HG03520 (cell line): ENCODE results near the gene STARD10.

ENCODE experiments used
- ATAC-seq: cut with Tn5 transposase; IDR thresholded peaks from one replicate; pipeline ENCODE4 v1.9.1; 2021; ENCODE audit warnings: mild to moderate bottlenecking, moderate library complexity; ENCODE audit not compliant: unreplicated experiment

Gene STARD10

DNA sequence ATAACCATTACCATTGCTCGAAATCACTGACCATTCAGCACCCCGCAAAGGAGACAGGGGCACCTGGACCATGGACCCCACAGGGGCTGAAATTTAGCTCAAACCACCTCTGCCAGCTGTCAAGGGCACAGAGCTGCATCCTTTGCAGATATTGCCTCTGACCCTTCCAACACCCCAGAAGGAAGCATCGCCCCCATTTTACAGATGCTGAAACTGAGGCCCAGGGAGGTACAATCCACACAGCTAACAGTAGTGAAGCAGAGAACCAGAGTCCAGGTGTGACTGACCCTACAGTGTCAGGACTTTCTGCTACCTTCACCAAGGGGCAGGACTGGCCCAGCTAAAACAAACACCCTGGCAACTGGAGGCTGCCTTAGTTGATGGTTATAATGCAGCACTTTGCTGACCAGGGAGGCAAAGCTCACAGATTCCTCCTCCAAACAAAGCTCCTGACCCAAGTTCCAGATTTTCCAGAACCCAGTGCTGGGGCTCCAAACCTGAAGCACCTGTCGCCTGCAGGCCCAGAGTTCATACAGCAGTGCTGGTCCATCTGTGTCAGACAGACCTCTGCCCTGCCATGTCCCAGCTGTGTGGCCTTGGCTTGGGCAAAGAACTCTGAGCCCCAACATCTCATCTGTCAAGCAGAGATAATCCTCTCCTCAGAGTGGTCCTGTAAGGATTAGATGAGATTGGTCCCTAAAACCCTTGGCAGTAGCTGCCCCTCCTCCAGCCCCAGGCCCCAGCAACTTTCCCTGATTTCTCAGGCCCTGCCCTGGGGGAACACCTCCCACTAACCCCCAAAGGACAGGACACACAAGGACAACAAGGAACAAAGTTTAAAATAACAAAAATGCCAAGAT lies 26.4 kb downstream of the STARD10 start:
- no peak for ATAC-seq

DNA sequence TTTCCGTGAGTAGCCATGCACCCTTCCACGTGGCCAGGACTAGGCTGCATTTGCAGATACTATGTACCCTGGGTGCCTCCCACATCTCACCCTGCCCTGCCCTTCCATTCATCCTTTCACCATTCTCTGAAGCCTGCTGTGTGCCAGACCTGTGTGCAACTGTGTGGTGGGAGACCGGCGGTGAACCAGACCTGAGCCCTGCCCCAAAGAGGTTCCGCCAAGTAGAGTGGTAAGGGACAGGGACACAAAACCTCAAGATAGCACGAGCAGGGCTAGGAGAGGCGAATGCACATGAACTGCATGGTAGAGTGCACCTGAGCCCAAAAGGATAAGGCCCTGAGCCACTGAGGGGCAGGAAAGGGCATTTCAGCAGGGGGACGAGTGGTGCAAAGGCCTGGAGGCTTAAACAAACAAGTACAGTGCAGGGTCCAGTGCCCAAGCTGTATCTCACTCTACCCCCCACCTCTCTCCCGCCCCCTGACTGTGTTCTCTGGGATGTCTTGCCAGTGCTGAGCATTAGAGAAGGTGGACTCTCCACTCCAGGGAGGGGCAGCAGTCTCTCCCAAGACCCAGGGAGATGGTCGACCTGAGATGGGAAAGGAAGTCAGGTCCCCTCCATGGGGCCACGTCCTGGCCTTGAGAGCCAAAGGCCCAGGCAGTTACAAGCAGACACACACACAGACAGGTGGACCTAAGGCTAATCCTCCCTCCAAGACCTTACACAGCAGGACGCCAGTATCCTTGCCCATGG lies 27.5 kb downstream of the STARD10 start:
- no peak for ATAC-seq

DNA sequence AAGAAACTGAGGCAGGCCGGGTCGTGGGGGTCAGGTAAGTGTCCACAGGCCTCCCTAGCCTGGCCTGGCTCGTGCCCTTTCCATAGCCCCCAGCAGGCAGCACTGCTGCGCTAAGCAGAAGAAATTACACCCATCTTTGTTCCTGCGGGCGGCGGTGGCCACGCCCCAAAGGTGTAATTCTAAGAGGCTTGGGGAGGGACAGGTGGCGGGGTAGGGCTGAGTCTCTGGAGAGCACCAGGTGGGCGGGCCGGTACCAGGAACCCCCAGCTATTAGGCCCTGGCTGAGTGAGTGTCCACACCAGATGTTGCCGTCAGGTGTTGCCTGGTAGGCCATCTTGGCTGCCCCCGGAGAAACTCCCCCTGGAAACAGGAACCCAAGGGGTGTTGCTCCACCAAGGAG lies 29.3 kb downstream of the STARD10 start:
- no peak for ATAC-seq

DNA sequence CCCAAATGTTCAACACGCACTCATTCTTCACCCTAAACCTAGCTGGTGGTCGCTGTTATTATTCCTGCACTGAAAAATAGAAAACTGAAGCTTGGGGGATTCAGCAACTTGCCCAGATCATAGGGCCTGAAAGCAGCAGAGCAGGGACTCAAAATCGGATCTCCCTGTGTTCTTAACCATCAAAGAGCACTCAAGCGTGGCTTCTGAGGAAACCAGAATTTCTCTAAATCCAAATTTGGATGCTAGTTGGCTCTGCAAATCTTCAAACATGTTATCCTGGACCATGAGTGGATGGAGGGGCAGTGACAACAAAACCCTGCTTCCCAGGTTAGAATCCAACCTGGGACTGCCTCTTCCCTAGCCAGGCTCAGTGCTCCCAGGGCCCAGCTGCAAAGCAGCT lies 30.0 kb downstream of the STARD10 start:
- no peak for ATAC-seq

DNA sequence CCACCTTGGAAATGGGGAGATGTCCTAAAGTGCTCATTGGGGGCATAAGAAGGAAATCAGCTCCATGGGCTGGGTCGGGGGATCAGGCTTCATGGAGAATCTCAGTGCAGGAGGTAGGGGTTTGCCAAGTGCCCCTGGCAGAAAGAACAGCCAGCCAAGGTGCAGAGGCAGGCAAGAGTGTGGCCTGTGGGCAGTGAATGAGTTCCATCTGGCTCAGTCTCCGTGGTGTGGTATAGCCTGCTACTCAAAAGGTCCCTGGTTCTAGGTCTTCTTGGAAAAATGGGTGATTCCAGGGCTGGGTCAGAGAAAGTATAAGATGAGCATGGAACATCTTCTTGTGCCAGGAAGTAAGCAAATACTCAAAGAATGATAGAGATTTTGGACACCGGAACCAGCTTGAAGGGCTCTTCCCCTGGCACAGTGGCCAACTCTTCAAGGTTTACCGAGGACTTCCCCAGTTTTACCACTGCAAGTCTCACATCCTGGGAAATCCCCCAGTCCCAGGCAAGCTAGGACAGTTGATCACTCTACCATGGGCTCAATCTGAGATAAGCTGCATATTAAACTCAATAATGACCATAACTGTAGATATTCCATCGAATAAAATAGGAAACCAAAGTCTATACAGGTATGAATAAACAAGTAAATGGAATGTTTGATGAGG lies 31.1 kb downstream of the STARD10 start:
- ATAC-seq, result no peak

DNA sequence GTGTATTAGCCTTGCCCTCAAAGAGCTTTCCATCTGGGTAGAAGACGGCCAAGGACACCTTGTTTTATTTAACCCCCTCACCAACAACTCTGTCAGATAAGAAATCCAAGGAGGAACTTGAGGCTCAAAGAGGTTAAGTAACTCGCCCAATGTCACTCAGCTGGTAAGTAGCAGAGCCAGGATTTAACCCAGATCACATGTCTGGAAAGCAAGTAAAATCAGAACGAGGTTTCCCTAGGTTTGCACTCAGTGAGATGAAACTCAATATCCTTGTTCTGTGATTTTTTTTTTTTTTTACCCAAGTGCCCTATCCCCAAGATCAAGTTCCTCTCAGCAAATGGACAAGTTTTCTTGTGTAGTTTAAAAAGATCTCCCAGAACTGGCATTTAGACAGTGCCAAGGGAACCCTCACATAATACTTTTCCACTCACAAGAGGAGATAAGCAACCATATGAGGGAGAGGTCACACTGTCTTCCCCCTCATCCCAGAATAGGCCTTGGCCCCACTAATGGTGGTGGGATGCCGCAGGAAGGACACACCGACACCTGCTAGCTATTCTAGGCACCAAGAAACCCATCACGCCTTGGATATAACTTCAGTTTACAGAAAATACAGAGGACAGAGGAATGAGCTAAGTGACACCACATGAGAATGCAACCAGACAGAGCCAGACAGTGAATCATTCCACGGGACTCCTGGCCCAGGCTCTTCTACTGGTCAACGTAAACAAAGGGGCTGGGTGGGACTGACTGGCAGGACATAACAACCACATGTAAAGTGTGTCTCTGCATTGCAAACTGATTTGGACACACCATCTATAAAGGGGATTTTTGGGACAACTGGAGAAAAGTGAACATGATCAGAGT lies 33.1 kb downstream of the STARD10 start:
- no peak for ATAC-seq

DNA sequence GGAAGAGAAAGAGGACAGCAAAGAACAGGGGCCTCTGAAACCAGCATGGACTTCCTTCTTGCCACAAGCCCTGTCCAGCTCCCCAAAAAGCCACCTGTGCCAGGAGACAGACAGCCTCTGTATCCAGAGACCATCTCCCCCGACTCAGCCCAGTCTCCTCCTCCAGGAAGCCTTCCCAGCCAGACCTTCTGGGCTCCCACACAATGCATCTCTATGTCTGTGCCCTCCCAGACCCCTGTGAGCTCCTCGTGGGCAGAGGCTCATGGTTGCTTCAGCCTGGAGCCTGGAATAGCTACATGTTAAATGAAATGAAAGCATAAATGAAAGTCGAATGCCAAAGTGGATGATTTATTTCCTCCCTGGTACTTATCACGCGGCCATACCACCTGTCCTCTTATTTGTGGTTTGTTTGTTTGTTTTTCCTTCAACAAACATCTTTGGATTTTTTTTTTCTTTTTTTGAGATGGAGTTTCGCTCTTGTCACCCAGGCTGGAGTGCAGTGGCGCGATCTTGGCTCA lies 34.3 kb downstream of the STARD10 start:
- no peak for ATAC-seq

DNA sequence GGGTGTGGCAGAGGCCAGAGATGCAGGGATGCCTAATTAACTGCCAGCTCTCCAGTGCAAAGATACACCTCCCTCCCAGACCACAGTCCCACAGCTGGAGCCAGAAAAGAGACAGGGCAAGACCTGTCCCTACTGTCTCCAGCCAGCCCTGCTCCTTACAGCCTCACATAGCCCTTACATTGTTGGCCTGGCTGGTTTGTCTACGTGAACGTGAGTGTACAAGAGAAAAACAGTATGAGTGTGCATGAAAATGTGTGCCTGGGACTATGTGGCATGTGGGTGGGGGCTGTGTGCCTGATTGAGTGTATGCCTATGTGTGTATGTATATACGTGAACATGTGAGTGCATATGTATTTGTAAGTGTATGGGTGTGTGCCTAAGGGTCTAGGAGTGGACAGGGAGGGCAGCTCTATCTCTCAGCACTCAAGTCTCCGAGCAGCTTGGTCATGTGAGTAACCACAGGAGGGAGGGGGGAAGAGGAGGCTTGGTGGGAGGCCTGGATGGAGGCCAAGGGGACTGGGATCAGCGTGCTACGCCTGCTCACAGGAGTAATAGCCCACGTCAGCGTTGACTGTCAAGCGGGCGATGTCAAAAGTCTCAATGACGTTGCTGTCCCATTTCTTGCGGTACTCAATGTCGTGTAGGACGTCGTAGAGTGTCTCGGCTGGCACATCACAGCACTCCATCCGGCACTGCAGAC lies 35.0 kb downstream of the STARD10 start:
- no peak for ATAC-seq

DNA sequence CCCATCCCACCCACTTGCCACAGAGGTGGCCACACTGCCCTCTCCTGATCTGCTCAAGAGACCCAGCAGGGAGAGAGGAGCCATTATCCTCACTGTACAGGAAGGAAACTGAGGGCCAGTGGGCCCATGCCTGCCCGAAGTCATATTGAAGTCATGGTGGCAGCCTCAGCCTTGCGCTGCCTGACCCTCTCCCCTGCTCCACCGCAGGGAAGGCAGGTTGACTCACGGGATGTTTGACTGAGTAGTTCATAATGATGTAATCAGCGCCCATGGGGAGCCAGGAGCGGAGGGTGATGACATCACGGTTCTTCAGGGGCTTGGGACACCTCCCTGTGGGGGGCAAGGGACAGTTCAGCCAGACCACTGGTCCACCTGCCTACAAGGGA lies 35.5 kb downstream of the STARD10 start:
- no peak for ATAC-seq

DNA sequence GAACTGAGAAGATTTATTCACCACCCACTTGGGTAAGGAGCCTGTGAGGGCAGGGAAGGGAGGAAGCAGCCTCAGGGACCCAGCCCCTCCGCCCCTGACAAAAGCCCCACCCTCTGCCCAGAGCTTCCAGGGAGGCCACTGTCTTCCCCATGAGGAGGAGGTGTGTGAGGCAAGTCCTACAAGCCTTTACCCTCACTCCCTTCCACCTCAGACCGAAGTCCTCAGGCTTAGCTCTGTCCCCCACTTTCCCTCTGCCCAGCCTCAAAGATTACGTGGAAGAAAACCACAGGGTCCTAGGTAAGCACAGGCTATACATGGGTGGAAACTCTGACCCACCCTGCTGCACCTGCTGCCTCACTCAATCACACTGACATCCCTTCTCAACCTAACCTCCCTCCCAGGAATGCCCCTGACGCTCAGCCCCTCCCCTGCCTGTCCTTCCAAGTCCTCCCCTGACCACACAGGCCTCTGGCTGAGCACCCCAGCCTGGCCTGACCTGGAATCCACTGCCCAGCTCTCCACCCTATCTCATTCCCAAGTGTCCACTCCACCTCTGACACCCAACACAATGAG lies 38.0 kb downstream of the STARD10 start:
- no peak for ATAC-seq

DNA sequence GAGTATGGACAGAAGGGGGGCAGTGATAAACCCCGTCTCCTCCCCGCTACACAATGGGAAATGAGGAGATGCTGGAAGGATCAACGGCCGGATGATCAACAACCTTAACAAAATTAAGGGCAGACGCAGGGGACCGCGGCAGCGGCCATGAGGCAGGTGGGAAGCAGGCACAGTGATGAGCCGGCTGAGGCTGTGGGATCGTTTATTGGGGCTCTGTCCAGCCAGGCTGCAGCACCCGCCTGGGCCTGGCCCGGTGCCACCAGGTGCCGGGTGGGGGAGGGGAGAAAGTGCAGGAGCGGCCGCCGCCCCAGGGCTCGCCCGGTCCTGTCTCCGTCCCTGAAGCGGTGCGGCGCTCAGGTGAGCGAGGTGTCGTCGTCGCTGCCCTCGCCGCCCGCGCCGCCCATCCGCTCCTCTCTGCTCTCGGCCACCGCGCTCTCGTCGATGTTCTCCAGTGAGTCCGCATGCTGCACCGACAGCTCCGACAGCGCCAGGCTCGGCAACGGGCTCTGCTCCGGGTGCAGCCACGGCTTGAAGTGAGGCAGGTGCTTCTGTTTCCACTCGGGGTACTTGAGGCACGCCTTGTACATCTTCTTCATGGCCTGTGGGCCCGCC lies 39.2 kb downstream of the STARD10 start:
- no peak for ATAC-seq

DNA sequence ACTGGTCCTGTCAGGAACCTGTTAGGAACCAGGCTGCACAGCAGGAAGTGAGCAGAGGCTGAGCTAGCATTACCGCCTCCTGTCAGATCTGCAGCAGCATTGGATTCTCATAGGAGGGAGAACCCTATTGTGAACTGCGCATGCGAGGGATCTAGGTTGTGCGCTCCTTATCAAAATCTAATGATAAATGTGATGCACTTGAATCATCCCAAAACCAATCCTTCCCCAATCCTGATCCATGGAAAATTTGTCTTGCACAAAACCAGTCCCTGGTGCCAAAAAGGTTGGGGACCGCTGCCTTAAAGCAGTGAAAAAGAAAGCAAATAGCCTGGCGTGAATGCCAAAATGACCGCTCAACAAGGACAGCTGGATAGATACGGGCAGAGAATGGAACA lies 39.7 kb downstream of the STARD10 start:
- ATAC-seq, result no peak

DNA sequence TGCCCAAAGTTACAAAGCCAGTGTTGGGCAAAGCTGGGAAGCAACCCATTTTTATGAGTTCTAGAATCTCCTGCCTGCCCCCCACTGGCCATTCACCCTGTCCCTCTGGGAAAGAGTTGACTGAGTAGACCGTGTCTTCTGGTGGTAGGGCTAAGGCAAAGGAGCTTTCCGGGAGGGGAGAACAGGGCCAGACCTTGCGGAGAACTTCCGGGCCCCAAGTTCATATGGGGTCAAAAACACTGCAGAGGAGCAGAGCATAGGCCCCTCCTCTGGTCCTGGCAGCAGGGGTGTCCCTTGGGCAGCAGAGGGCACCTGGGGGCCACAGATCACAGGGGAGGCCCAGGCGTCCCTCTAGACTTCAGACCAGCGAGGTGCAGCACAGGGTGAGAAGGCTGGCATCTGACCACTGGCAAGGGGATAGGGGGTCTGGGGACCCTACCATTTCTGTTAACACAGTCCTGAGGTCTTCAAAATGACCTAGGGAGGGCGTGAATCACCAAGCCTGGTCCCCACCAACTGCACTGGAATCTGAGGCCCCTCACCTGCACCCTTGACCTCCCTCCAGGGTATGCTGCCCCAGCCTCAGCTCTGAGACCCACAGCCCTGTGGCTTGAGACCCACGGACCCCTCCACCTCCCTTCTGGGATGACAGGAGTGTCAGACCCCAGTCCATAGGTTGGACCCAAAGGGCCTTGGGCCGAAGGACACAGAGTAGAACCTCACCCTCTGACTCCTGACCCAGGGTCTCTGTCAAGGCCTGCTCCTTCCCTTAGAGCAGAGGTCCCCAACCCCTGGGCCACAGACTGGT lies 40.3 kb downstream of the STARD10 start:
- no peak for ATAC-seq

DNA sequence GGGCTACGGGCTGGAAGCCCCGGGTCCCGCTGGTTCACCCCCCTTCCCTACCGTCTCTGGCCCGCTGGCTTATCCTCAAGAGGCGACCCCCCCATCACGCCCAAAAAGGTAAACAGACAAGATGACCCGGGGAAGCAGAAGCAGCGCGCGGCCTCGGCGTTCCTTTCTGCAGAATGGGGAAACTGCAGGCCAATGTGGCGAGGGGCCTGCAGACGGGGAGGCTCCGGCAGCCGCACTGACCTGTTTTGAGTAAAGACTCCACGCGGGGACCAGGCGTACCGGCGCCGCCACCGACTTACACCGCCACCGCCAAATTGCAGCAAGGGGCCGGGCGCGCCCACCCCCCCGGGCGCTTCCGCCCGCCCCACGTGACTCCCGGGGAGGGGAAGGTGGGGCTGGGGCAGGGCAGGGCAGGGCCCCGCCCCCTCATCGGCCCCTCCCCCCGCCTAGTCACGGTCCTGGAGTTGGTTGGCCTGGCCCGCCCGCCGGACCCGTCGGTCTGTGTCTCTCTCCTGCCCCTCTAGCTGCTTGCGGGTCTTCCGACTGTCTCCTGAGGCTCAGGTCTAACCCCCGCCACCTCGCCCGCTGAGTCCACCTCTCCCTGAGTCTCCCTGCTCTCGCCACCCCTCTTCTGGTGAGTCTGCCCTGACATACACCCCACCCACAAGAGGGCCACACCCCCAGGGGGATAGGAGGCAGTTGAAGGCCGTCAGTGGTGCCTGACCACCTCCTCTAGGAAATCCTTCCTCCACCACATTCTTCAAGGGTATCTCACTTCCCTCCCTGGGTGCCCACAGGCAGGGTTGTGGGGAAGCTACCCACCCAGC lies 41.5 kb downstream of the STARD10 start, which contains the start of gene ARAP1:
ARAP1 (minus strand) TSS at position 321 of the 827 bp plus-strand sequence. CDS start 25,280 bp downstream, outside the sequence.
- no peak for ATAC-seq

DNA sequence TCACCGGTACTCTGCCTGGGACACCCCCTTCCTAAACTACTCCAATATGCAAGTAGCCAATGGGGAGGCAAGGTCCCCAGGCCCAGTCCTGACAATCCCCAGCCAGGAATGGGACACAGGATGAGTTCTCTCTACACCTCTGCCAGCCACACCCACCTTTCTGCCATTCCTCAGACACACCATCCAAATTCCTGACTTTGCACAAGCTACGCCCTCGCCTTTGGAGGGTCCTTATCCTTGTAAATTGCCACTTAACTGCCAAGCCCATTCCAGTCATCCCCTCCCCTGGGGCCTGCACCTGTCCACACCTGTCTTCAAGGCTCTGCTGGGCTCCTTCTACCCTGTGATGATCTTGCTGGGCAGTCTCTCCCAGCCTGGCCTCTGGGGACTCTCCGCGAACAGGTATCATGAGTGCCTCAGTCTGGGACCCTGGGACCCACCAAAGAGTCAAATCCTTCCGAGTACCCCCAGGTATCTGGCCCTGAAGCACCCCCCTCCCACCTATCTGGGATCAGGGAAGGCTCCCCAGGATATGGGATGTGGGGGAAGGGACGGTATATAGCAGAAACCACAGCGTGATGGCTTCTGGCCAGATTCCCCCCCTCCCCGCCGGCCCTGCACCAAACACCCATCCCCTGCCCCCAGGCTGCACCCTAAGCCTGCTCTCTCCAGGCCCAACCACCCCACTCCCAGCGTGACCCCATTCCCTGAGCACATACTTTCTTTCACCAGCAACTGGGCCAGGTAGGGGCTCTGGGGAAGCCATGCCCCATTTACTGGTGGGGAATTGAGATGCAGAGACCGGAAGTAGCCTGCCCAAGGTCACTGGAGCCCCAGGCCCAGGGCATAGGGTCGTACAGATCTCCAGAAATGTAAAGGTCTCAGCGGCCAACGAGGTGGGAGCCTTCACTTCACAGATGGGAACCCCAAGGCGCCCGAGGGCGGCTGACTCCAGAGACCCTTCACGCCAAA lies 42.4 kb downstream of the STARD10 start:
- no peak for ATAC-seq

DNA sequence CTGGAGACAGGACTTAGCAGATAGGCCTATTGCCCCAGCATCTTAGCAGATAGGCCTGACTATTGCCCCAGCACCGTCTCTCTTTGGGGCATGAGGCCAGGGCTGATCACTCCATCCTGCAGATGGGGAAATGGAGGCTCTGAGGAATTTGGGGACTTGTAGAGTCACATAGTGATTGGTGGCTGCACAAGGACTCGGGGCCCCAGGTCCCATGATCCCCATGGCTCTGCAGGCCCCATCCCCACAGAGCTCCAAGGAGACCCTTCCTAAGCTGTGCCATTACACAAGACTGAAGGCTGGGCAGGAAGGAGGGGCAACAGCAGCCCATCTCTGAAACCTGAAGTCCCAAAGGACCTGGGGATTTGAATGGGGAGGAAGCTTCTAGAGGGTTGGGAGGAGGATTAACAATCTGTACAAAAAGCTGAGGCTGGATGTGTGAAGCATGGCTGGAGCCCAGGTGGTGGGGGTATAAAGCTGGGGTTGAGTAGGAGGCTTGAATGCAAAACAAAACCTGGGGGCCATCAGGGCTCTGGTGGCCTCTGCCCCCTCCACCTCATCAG lies 43.2 kb downstream of the STARD10 start:
- no peak for ATAC-seq
